NCI-H1436 treated with DMSO at 0.1 percent for 48 hours (cell line): ENCODE measurements around the gene BTBD9.

Source experiments
- DNase-seq: peaks from one replicate; lab custom pipeline; 2025; lab: John Stamatoyannopoulos, UW

BTBD9 gene

GRCh38 chr6:38554700-38555413, 84.9 kb downstream of the BTBD9 start:
- no peak for DNase-seq

GRCh38 chr6:38554014-38554413, 85.7 kb downstream of the BTBD9 start:
- no peak for DNase-seq

- DNase-seq = no peak
Measured at GRCh38 chr6:38552121-38552520, 87.6 kb downstream of the BTBD9 start.

GRCh38 chr6:38549795-38550194, 89.9 kb downstream of the BTBD9 start:
- no peak for DNase-seq

GRCh38 chr6:38549180-38549579, 90.5 kb downstream of the BTBD9 start:
- DNase-seq = no peak

GRCh38 chr6:38543022-38543421, 96.7 kb downstream of the BTBD9 start:
- no peak for DNase-seq

- no peak for DNase-seq
Measured at GRCh38 chr6:38542031-38542430, 97.7 kb downstream of the BTBD9 start.

- no peak for DNase-seq
Measured at GRCh38 chr6:38533064-38533463, 106.7 kb downstream of the BTBD9 start.

- no peak for DNase-seq
Measured at GRCh38 chr6:38531134-38531533, 108.6 kb downstream of the BTBD9 start.

- DNase-seq = no peak
Measured at GRCh38 chr6:38528196-38528965, 111.3 kb downstream of the BTBD9 start.

GRCh38 chr6:38527371-38527770, 112.4 kb downstream of the BTBD9 start:
- no peak for DNase-seq

GRCh38 chr6:38525888-38526287, 113.8 kb downstream of the BTBD9 start:
- no peak for DNase-seq

- no peak for DNase-seq
Measured at GRCh38 chr6:38524436-38525145, 115.1 kb downstream of the BTBD9 start.

GRCh38 chr6:38522322-38522721, 117.4 kb downstream of the BTBD9 start:
- DNase-seq = no peak

- no peak for DNase-seq
Measured at GRCh38 chr6:38518511-38519304, 121.0 kb downstream of the BTBD9 start.

GRCh38 chr6:38517005-38517404, 122.7 kb downstream of the BTBD9 start:
- DNase-seq = no peak

- no peak for DNase-seq
Measured at GRCh38 chr6:38514399-38514798, 125.3 kb downstream of the BTBD9 start.

GRCh38 chr6:38512211-38512610, 127.5 kb downstream of the BTBD9 start:
- no peak for DNase-seq

GRCh38 chr6:38510205-38510604, 129.5 kb downstream of the BTBD9 start:
- DNase-seq = no peak

- no peak for DNase-seq
Measured at GRCh38 chr6:38509713-38510112, 130.0 kb downstream of the BTBD9 start.

- no peak for DNase-seq
Measured at GRCh38 chr6:38508894-38509293, 130.8 kb downstream of the BTBD9 start.

- DNase-seq = no peak
Measured at GRCh38 chr6:38508286-38508685, 131.4 kb downstream of the BTBD9 start.
